Suprapubic skin (tissue), 3 donors: ENCODE measurements around the gene RRP8.

ENCODE experiments used
- POLR2AphosphoS5 ChIP-seq, 3 donors: sonication (generic); formaldehyde crosslinking; IDR thresholded peaks; one replicate each; pipeline ENCODE4 v1.6.1; 2017; ENCODE audit warnings: antibody characterized with exemption in 3 of 3
- TF ChIP-seq, protein P1 (sequence below), 2 donors: fragments of 200-600 bp in 1 of 2; fragments of 450-650 bp in 1 of 2; sonication (generic) in 1 of 2; IDR thresholded peaks; one replicate each; pipeline ENCODE4 v1.5.1; 2016 to 2019; ENCODE audit warnings: antibody characterized with exemption in 2 of 2, mild to moderate bottlenecking in 1 of 2, moderate library complexity in 1 of 2

DNA sequence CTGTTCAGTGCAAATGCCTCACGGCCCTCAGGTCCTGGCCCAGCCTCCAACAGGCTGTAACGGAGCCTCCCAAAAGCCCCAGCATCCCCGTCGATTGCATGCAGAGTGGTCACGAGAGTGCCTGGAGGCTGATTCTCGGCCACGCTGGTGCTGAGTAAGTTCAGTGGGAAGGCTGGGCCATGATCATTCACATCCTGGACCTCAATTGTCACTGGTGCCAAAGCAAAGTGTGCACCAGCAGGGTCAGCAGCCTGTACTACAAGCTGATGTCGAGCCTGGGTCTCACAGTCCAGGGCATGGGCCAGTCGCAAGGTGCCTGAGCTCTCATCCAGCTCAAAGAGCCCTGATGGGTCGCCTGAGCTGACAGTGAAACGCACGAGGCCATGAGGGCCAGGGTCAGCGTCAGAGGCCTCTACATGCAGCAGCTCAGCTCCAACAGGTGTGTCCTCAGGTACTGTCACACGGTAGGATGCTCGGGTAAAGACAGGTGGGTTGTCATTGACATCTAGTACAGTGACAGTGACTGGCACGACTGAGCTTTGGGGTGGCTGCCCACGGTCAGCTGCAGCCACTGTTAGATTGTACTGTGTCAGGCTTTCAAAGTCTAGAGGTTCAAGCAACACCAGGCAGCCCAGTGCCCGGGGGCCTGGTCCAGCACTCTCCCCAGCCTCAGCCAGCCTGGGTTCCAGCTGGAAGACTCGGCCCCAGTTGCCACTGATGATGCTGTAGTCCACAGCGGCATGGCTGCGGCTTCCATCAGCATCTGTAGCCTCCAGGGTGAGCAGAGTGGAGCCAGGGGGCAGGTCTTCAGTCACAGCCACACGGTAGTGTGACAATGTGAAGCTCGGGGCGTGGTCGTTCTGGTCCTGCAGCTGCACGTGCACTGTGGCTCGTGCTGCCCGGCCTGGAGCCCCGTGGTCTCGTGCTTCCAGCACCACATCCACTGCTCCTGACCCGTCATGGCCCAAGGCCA lies 20.3 kb upstream of the RRP8 start:
- no peak for TF ChIP-seq POLR2AphosphoS5 (IDR thresholded peaks at IDR 0.05)
- TF ChIP-seq, protein P1, sequence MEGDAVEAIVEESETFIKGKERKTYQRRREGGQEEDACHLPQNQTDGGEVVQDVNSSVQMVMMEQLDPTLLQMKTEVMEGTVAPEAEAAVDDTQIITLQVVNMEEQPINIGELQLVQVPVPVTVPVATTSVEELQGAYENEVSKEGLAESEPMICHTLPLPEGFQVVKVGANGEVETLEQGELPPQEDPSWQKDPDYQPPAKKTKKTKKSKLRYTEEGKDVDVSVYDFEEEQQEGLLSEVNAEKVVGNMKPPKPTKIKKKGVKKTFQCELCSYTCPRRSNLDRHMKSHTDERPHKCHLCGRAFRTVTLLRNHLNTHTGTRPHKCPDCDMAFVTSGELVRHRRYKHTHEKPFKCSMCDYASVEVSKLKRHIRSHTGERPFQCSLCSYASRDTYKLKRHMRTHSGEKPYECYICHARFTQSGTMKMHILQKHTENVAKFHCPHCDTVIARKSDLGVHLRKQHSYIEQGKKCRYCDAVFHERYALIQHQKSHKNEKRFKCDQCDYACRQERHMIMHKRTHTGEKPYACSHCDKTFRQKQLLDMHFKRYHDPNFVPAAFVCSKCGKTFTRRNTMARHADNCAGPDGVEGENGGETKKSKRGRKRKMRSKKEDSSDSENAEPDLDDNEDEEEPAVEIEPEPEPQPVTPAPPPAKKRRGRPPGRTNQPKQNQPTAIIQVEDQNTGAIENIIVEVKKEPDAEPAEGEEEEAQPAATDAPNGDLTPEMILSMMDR (IDR thresholded peaks at IDR 0.05) = no peak
